WTC11 (cell line): Measurements from ENCODE around the gene UBE2J2. TPM values are rescaled to one million over a fixed set of nuclear protein-coding genes. Genes with fewer than 3 reads are reported as not detected.

Experiments used
- ATAC-seq: fragments of 200-7000 bp; cut with Tn5 transposase; 2 replicates; pipeline ENCODE4 v1.10.0; 2021; ENCODE audit warnings: mild to moderate bottlenecking, moderate library complexity
- CTCF ChIA-PET: fragments of 300-600 bp; sonication (Branson Sonifier 250); formaldehyde crosslinking; loops from one replicate; lab custom pipeline; 2021; ENCODE audit warnings: antibody characterized with exemption; lab: Charles Lee
- POLR2A ChIA-PET: fragments of 350-600 bp; sonication (Branson Sonifier 250); formaldehyde crosslinking; loops from one replicate; lab custom pipeline; 2021; ENCODE audit warnings: antibody characterized with exemption; lab: Charles Lee
- DNase-seq: peaks from one replicate; pipeline ENCODE4 v3.0.0; 2021; ENCODE audit warnings: low spot score
- H3K27ac Mint-ChIP-seq: 2 replicates; pipeline ENCODE4 v1.8.0; 2021; ENCODE audit warnings: mixed read lengths
- H3K27me3 Mint-ChIP-seq: 2 replicates; pipeline ENCODE4 v1.8.0; 2021; ENCODE audit warnings: low read depth, mild to moderate bottlenecking, moderate library complexity, mixed read lengths
- H3K36me3 Mint-ChIP-seq: 2 replicates; pipeline ENCODE4 v1.8.0; 2021; ENCODE audit warnings: mixed read lengths
- H3K4me1 Mint-ChIP-seq: 2 replicates; pipeline ENCODE4 v1.8.0; 2022; ENCODE audit warnings: mixed read lengths
- H3K4me3 Mint-ChIP-seq: 2 replicates; pipeline ENCODE4 v1.8.0; 2021; ENCODE audit warnings: mild to moderate bottlenecking, moderate library complexity, mixed read lengths
- H3K9me3 Mint-ChIP-seq: 2 replicates; pipeline ENCODE4 v1.8.0; 2021; ENCODE audit warnings: mixed read lengths
- ATF1 ChIP-seq: sonication (generic); formaldehyde crosslinking; IDR thresholded peaks from 2 replicates; pipeline ENCODE4 v1.8.1; 2023; ENCODE audit warnings: mild to moderate bottlenecking, moderate library complexity, missing genetic modification reagents
- ATF6 ChIP-seq: sonication (generic); formaldehyde crosslinking; IDR thresholded peaks from 2 replicates; pipeline ENCODE4 v1.8.1; 2023; ENCODE audit warnings: mild to moderate bottlenecking, missing genetic modification reagents
- CREM ChIP-seq: sonication (generic); formaldehyde crosslinking; IDR thresholded peaks from 2 replicates; pipeline ENCODE4 v1.8.1; 2022; ENCODE audit warnings: mild to moderate bottlenecking, missing genetic modification reagents, moderate library complexity
- GABPB1 ChIP-seq: sonication (generic); formaldehyde crosslinking; IDR thresholded peaks from 2 replicates; pipeline ENCODE4 v1.8.1; 2023; ENCODE audit warnings: mild to moderate bottlenecking, missing genetic modification reagents
- HMGXB4 ChIP-seq: sonication (generic); formaldehyde crosslinking; IDR thresholded peaks from 2 replicates; pipeline ENCODE4 v1.8.1; 2023; ENCODE audit warnings: mild to moderate bottlenecking, moderate library complexity, missing genetic modification reagents
- JAZF1 ChIP-seq: fragments of 250-450 bp; sonication (Bioruptor Pico); IDR thresholded peaks from 2 replicates; pipeline ENCODE4 v1.9.0; 2021; ENCODE audit warnings: moderate library complexity, mild to moderate bottlenecking, inconsistent platforms
- MAX ChIP-seq: sonication (generic); formaldehyde crosslinking; IDR thresholded peaks from 2 replicates; pipeline ENCODE4 v1.8.0; 2022; ENCODE audit warnings: mild to moderate bottlenecking, missing genetic modification reagents
- MLX ChIP-seq: sonication (generic); formaldehyde crosslinking; IDR thresholded peaks from 2 replicates; pipeline ENCODE4 v1.8.1; 2023; ENCODE audit warnings: mild to moderate bottlenecking, missing genetic modification reagents, moderate library complexity
- NFE2L1 ChIP-seq: sonication (generic); formaldehyde crosslinking; IDR thresholded peaks from 2 replicates; pipeline ENCODE4 v1.8.1; 2023; ENCODE audit warnings: missing genetic modification reagents
- NR2C2 ChIP-seq: sonication (generic); formaldehyde crosslinking; IDR thresholded peaks from 2 replicates; pipeline ENCODE4 v1.8.0; 2022; ENCODE audit warnings: mild to moderate bottlenecking, missing genetic modification reagents
- NR3C1 ChIP-seq: sonication (generic); formaldehyde crosslinking; conservative IDR thresholded peaks from 2 replicates; pipeline ENCODE4 v1.8.1; 2023; ENCODE audit warnings: low read depth, mild to moderate bottlenecking, missing genetic modification reagents
- RORB ChIP-seq: fragments of 250-450 bp; sonication (Bioruptor Pico); IDR thresholded peaks from 2 replicates; pipeline ENCODE4 v1.9.0; 2021; ENCODE audit warnings: mild to moderate bottlenecking
- SMAD3 ChIP-seq: sonication (generic); formaldehyde crosslinking; IDR thresholded peaks from 2 replicates; pipeline ENCODE4 v1.8.0; 2022; ENCODE audit warnings: missing genetic modification reagents, mild to moderate bottlenecking, borderline replicate concordance
- SOX15 ChIP-seq: fragments of 250-450 bp; sonication (Bioruptor Pico); IDR thresholded peaks from 2 replicates; pipeline ENCODE4 v1.9.0; 2021; ENCODE audit warnings: mild to moderate bottlenecking
- SP1 ChIP-seq: sonication (generic); formaldehyde crosslinking; conservative IDR thresholded peaks from 2 replicates; pipeline ENCODE4 v1.8.1; 2022; ENCODE audit warnings: missing genetic modification reagents
- TEAD4 ChIP-seq: sonication (generic); formaldehyde crosslinking; IDR thresholded peaks from 2 replicates; pipeline ENCODE4 v1.8.0; 2022; ENCODE audit warnings: mild to moderate bottlenecking, missing genetic modification reagents
- ZBTB21 ChIP-seq: sonication (generic); formaldehyde crosslinking; IDR thresholded peaks from 2 replicates; pipeline ENCODE4 v1.8.1; 2023; ENCODE audit warnings: mild to moderate bottlenecking, missing genetic modification reagents, borderline replicate concordance
- ZNF281 ChIP-seq: sonication (generic); formaldehyde crosslinking; IDR thresholded peaks from 2 replicates; pipeline ENCODE4 v1.8.0; 2023; ENCODE audit warnings: mild to moderate bottlenecking, missing genetic modification reagents
- ZNF317 ChIP-seq: sonication (generic); formaldehyde crosslinking; IDR thresholded peaks from 2 replicates; pipeline ENCODE4 v1.8.1; 2023; ENCODE audit warnings: low read depth, mild to moderate bottlenecking, moderate library complexity, missing genetic modification reagents, borderline replicate concordance
- ZNF512 ChIP-seq: sonication (generic); formaldehyde crosslinking; IDR thresholded peaks from 2 replicates; pipeline ENCODE4 v1.8.1; 2022; ENCODE audit warnings: missing genetic modification reagents, borderline replicate concordance
- total RNA-seq: library from RNA; stranded (reverse); gene quantifications from 3 replicates; pipeline ENCODE4 v1.2.3, GENCODE V29; 2021

Gene UBE2J2
- total RNA-seq, 1 experiment from 2014 or later = 72.2 TPM

GRCh38 chr1:1314237-1314586 lies 40.6 kb upstream of the UBE2J2 start:
- CTCF ChIA-PET = interaction anchor here (1.4 kb wide), 1 partner anchor 23 kb away, joined by 5 read pairs; no protein-coding TSS in a partner anchor
- DNase-seq (no peak), ATAC-seq (no peak)
- no peak overlapping the region for H3K27ac Mint-ChIP-seq
- no peaks in the 10 kb centered on the region for H3K27me3 Mint-ChIP-seq
- TF ChIP-seq JAZF1 (CRISPR knock-in tag) (no peak), SP1 (CRISPR knock-in tag) (no peak), NR3C1 (CRISPR knock-in tag) (no peak), ZNF317 (CRISPR knock-in tag) (no peak), ZBTB21 (CRISPR knock-in tag) (no peak), ZNF281 (no peak), ATF6 (CRISPR knock-in tag) (no peak), RORB (no peak), ZNF512 (CRISPR knock-in tag) (no peak), ATF1 (CRISPR knock-in tag) (no peak), SMAD3 (CRISPR knock-in tag) (no peak), CREM (CRISPR knock-in tag) (no peak), HMGXB4 (CRISPR knock-in tag) (no peak), GABPB1 (CRISPR knock-in tag) (no peak), MAX (CRISPR knock-in tag) (no peak), SOX15 (CRISPR knock-in tag) (no peak), NR2C2 (CRISPR knock-in tag) (no peak), TEAD4 (CRISPR knock-in tag) (no peak), NFE2L1 (CRISPR knock-in tag) (no peak), MLX (CRISPR knock-in tag) (no peak)
- peaks cover 15% of the 10 kb centered on the region for H3K4me1 Mint-ChIP-seq
- POLR2A ChIA-PET = interaction anchor here (0.6 kb wide), 1 partner anchor 40 kb away, joined by 3 read pairs; no protein-coding TSS in a partner anchor
- no peaks in the 10 kb centered on the region for H3K9me3 Mint-ChIP-seq
- H3K36me3 Mint-ChIP-seq = peaks cover 19% of the 10 kb centered on the region
- no peak overlapping the region for H3K4me3 Mint-ChIP-seq
